ENCODE measurements around the gene HSBP1. TPM values are rescaled to one million over a fixed set of nuclear protein-coding genes. Genes with fewer than 3 reads are reported as not detected.

Gene HSBP1
- total RNA-seq, 6 donors from 2014 or later, result 17.5 to 106 (median 39.4) TPM

DNA sequence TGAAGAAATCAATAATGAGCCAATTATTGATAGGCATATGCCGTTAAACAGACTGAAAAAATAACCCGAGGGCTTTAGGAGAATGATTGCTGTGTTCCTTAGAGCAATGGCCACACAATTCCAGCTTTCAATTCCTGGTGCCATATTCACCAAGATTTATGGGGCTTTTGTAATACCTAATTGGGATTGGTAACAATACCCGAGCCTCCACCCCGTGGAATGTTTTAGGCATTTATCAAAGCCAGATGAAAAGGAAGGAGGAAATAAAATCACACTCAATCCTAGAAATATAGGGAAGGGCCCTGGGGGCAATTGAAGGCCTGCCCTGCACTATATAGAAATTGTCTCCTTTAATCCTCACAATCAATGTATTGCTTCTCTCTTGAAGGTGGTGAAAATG, 49.0 kb downstream of the HSBP1 start:
- DNase-seq, result no peak
- WGBS, 2 donors, result 77 to 84% methylated on average over 4 of the region's 4 CpGs
- Histone ChIP-seq H3K9me3 (no peaks in the 10 kb centered on the region), H3K27me3 (no peaks in the 10 kb centered on the region), H3K36me3 (no peaks in the 10 kb centered on the region), H3K4me1 (no peaks in the 10 kb centered on the region), H3K27ac (no peak overlapping the region), H3K4me3 (no peak overlapping the region)
- TF ChIP-seq POLR2A (IDR thresholded peaks at IDR 0.05) (no peak), POLR2AphosphoS5 (IDR thresholded peaks at IDR 0.05) (no peak), EP300 (IDR thresholded peaks at IDR 0.05) (no peak)
- ATAC-seq (ENCODE audit: low FRiP score in 2 of 2), result no peak

DNA sequence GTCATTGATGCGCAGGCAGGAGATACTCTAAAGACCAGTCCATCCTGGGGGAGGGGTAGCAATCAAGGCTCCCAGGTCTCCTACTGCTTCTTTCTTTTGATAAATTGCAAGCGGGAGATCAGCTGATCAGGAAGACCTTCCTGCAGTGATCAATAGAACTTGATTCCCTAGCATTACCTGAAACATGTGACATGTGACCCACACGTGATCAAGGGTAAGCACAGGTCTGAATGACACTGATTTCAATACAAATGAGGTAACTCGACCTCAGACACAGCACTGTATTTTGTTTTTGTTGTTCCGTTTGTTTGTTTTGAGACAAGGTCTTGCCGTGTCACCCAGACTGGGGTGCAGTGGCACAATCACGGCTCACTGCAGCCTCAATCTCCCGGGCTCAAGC, 51.5 kb downstream of the HSBP1 start:
- Histone ChIP-seq H3K4me1 (no peaks in the 10 kb centered on the region), H3K4me3 (no peak overlapping the region), H3K27ac (no peak overlapping the region), H3K9me3 (no peaks in the 10 kb centered on the region), H3K27me3 (no peaks in the 10 kb centered on the region), H3K36me3 (no peaks in the 10 kb centered on the region)
- no peak for ATAC-seq (ENCODE audit: low FRiP score in 2 of 2)
- WGBS, 2 donors, result 70 to 74% methylated on average over 8 of the region's 8 CpGs
- no peak for DNase-seq
- TF ChIP-seq EP300 (IDR thresholded peaks at IDR 0.05) (no peak), POLR2AphosphoS5 (IDR thresholded peaks at IDR 0.05) (no peak), POLR2A (IDR thresholded peaks at IDR 0.05) (no peak)
- TF ChIP-seq, protein P1, sequence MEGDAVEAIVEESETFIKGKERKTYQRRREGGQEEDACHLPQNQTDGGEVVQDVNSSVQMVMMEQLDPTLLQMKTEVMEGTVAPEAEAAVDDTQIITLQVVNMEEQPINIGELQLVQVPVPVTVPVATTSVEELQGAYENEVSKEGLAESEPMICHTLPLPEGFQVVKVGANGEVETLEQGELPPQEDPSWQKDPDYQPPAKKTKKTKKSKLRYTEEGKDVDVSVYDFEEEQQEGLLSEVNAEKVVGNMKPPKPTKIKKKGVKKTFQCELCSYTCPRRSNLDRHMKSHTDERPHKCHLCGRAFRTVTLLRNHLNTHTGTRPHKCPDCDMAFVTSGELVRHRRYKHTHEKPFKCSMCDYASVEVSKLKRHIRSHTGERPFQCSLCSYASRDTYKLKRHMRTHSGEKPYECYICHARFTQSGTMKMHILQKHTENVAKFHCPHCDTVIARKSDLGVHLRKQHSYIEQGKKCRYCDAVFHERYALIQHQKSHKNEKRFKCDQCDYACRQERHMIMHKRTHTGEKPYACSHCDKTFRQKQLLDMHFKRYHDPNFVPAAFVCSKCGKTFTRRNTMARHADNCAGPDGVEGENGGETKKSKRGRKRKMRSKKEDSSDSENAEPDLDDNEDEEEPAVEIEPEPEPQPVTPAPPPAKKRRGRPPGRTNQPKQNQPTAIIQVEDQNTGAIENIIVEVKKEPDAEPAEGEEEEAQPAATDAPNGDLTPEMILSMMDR (IDR thresholded peaks at IDR 0.05), result no peak

DNA sequence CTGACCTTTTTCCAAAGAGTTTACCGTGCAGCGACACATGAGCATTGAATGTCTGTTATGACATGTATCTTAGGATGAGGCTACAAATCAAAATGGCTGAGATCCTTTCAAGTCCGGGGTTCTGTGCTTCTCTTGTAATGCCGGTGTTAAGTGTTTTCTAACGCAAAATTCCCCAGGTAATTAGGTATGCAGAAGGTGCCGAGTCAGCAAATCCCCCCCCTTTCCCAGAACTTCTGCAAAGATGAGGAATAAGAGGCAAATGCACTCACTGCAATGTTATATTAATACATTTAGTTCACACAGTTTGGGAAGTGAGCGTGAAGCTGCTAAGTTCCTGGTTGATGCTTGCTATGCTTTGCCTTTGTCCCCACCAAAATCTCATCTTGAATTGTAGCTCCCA, 54.9 kb downstream of the HSBP1 start:
- Histone ChIP-seq H3K36me3 (no peaks in the 10 kb centered on the region), H3K9me3 (no peaks in the 10 kb centered on the region), H3K4me1 (no peaks in the 10 kb centered on the region), H3K4me3 (no peak overlapping the region), H3K27me3 (no peaks in the 10 kb centered on the region), H3K27ac (no peak overlapping the region)
- WGBS, 2 donors, result 83 to 84% methylated on average over 7 of the region's 7 CpGs
- TF ChIP-seq POLR2AphosphoS5 (IDR thresholded peaks at IDR 0.05), result no peak
- TF ChIP-seq, protein P1 (IDR thresholded peaks at IDR 0.05), result no peak
- no peak for TF ChIP-seq POLR2A (IDR thresholded peaks at IDR 0.05)
- TF ChIP-seq EP300 (IDR thresholded peaks at IDR 0.05), result no peak
- DNase-seq (no peak), ATAC-seq (ENCODE audit: low FRiP score in 2 of 2) (no peak)

DNA sequence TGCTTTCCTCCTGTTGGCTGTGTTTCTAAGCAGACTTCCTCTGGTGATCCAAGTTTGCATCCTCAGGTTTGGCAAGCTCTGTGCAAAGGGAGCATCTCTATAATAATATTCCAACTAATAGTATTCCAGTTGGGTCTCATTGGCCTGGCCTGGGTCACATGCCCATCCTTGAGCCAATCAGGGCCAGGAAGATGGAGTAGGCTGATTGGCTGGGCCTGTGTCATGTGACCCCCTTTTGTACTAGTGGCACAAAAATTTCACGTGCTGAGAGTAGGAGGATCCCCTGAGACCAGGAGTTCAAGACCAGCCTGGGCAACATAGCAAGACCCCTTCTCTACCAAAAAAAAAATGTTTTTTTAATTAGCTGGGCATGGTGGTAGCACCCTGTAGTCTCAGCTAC, 55.9 kb downstream of the HSBP1 start:
- no peak for TF ChIP-seq POLR2AphosphoS5 (IDR thresholded peaks at IDR 0.05)
- TF ChIP-seq EP300 (IDR thresholded peaks at IDR 0.05), result no peak
- TF ChIP-seq, protein P1 (IDR thresholded peaks at IDR 0.05), result no peak
- TF ChIP-seq POLR2A (IDR thresholded peaks at IDR 0.05), result no peak
- H3K36me3 ChIP-seq, result no peaks in the 10 kb centered on the region
- H3K9me3 ChIP-seq, result no peaks in the 10 kb centered on the region
- H3K4me1 ChIP-seq, result no peaks in the 10 kb centered on the region
- no peaks in the 10 kb centered on the region for H3K27me3 ChIP-seq
- WGBS, 2 donors, result 67 to 70% methylated on average over 1 of the region's 1 CpG
- no peak overlapping the region for H3K27ac ChIP-seq
- DNase-seq, result no peak
- ATAC-seq (ENCODE audit: low FRiP score in 2 of 2), result no peak
- H3K4me3 ChIP-seq, result no peak overlapping the region

Other genes with a start within 250 kb of the HSBP1 start
- 10 to 100 TPM in 3 of 6 donors, 1 to 10 TPM in 3; 7.5 to 30.4 (median 11.3) TPM for gene MLYCD, start 91.1 kb downstream of the HSBP1 start, total RNA-seq
- 10 to 100 TPM in 5 of 6 donors, 1 to 10 TPM in 1; 7.3 to 34.2 (median 16.3) TPM for gene OSGIN1, start 145.3 kb downstream of the HSBP1 start, total RNA-seq
- 1 to 10 TPM in 1 of 6 donors, under 1 TPM in 2, not detected in 3; 0.40 to 1.2 (median 0.44) TPM for gene NECAB2, start 160.3 kb downstream of the HSBP1 start, total RNA-seq
- not detected for gene SLC38A8, start 234.8 kb downstream of the HSBP1 start, total RNA-seq